Erythroblast (primary cell): Measurements from ENCODE around the gene GMDS.

Source experiments
- DNase-seq, 2 experiments: peaks; one replicate each; lab custom pipeline; 2025; lab: John Stamatoyannopoulos, UW
- GATA1 ChIP-seq: IDR thresholded peaks from 2 replicates; pipeline ENCODE4 v1.6.1; 2011; ENCODE audit warnings: low read depth, mild to moderate bottlenecking, control low read depth, low read length, moderate library complexity
- POLR2A ChIP-seq: IDR thresholded peaks from 2 replicates; pipeline ENCODE4 v1.6.1; 2011; ENCODE audit warnings: mild to moderate bottlenecking, low read length

GMDS gene

DNA sequence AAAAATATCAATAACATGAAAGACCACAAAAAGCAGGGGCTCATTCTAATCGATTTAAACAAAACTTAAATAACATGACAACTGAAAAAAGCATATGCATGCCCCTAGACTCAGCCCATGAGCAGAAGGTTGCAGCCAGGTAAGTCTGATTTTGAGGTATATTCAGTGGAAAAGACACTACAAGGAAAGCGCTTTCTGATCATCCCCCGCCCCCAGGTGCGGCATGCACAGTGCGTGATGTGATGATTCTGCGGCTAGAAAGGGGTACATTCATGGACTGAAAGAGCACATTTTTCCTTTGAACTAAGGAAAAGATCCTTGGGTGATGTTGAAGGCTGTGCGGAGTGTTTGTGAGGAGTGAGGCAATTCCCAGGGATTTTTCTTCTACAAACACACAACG, 652.6 kb downstream of the GMDS start:
- DNase-seq = no peak
- TF ChIP-seq GATA1 = no peak
- no peak for TF ChIP-seq POLR2A

DNA sequence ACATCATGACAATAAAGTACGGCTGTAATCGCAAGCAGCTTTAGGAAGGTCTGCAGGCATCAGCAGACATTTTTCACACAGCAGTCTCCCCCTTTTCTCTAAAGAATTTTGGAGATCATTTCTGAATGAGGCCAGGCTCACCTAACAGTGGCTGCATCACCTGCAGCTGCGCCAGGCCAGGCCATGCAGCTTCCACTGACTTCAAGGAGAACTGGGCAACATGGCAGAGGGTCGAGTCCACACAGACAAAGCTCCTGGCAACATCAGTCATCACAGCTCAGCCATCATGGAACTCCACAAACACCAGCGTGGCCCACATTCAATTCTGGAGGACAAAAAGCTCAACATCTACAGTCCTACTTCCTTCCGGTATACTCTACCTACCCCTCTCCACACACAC, 653.5 kb downstream of the GMDS start:
- no peak for DNase-seq
- no peak for TF ChIP-seq GATA1
- no peak for TF ChIP-seq POLR2A

DNA sequence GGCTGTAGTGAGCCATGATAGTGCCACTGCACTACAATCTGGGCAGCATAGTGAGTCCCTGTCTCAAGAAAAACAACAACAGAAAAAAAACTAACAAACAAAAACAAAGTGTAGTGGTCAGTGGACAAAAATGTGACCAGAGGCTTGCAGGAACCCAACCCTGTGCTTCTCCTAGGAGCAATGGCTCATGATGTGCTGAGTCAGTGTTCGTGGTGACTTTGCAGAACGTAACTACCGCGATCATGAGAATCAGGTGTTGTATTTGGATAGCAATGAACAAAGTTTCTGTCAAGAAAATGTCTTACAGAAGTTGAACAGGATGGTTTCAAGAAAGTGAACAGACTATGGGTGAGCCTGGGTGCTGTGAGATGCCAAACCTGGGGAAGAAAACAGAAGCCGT, 654.2 kb downstream of the GMDS start:
- no peak for DNase-seq
- no peak for TF ChIP-seq POLR2A
- no peak for TF ChIP-seq GATA1

DNA sequence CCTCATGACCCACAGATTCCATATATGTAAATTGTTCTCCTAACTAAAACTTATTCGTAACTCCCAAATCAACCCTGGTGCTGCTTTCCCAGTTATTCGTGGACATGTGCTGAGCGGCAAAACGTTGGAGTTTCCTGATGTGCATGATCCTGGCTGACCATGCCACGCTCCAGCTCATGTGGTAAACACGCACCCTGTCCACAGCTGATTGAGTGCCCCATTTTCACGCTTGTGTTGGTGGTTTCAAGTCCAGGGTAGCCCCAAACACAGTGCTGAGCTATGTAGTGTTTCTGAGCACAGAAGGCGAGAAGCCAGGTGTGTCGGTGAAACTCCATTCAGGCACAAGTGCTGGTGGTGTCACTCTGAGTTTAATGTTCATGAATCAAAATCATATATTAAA, 654.8 kb downstream of the GMDS start:
- TF ChIP-seq POLR2A (no peak), GATA1 (no peak)

DNA sequence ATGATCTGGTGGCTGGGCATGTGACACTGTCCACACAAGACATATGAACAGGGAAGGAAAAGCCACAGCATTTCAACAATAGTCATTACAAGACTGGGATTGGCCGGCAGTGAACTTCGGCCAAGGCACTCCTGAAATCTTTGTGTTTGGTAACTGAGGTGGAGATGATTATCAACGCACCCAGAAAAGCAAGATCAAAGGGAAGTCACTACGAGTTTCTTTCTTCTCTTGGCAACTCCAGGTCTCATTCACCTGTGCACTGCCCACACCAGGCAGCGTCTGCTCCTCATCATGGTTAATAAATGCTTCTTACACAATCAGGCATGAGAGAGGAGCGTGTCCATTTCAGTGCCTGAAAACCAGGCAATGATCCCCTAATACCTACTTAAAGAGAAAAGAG, 656.2 kb downstream of the GMDS start:
- no peak for DNase-seq
- TF ChIP-seq GATA1 (no peak), POLR2A (no peak)

More for the DNA sequence above, 654.8 kb downstream of the GMDS start:
- DNase-seq = no peak

DNA sequence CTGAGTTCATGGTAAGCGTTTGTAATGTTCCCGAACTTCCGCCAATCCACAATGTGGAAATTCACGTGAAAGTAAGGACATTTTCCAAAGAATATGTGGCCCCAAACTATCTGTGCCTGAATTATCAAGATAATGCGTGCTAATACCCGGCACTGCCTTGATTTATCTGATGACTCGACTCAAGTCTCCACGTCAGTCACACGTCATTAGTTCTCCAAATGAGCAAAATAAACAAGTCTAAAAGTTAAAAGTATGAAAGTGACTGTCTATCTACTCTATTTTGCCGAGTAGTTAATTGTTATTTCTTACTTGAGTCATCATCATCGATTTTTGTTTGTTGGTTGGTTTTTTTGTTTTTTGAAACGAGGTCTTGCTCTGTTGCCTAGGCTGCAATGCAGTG, 657.4 kb downstream of the GMDS start:
- TF ChIP-seq POLR2A (no peak), GATA1 (no peak)
- no peak for DNase-seq

DNA sequence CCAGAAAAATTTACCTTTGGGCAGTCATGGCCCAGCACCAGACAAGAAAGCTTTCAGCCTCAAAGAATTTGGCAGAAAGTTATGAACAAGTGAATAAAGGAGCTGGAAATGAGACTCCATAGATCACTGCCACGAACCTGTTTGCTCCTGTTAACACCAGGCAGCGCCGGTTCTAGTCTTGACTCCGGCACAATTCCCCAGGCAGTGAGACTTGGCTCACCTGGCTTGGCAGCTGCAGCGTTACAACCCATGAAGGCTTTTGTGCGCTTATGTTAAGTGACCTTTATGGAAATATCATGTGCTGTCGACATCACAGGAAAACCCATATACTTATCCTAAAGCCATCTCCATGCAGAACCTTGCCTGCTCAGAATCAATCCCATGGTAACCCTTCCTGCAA, 657.9 kb downstream of the GMDS start:
- no peak for TF ChIP-seq GATA1
- TF ChIP-seq POLR2A = no peak
- DNase-seq = no peak

DNA sequence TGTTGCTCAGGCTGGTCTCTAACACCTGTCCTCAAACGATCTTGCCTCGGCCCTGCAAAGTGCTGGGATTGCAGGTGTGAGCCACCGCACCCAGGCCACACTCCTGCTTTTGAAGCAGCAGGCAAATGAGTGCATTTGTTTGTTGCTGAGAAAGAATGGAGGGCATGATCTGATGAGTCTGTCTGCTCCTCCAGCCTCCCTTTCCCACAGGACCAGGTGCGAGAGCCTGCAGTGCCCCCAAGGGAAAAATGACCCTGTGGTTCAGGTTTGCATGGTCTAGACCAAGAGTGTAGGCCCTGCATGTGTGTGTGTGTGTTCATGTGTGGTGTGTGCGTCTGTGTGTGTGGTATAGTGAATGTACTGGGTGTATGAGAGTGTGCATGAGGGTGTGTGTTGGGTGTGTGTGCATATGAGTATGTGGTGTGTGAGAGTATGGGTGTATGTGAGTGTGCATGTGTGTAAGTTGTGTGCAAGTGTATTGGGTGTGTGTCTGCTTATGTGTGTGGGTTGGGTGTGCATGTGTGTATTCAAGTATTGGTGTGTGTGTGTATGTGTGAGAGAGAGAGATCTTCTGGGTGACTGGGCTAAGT, 658.4 kb downstream of the GMDS start:
- TF ChIP-seq POLR2A (no peak), GATA1 (no peak)

DNA sequence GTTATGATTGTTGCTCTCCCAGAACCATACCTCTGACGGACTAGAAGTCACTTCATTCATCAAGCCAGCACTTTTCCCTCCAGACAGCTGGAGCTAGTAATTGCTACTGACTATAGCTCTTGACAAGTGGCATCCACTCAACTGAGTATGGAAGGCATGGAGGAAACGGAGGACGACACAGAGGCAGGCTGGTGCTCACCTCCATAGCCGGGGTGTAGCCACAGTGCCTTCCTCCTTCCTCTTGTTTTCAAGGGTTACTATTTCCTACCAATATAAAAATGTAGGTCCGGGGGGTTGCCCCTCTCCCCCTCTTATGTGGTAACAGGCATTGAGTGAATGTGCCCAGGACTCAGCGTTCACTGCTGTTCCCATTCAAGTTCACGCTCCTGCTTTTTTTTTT, 659.1 kb downstream of the GMDS start:
- no peak for DNase-seq
- TF ChIP-seq POLR2A (no peak), GATA1 (no peak)

More for the DNA sequence above, 658.4 kb downstream of the GMDS start:
- no peak for DNase-seq

DNA sequence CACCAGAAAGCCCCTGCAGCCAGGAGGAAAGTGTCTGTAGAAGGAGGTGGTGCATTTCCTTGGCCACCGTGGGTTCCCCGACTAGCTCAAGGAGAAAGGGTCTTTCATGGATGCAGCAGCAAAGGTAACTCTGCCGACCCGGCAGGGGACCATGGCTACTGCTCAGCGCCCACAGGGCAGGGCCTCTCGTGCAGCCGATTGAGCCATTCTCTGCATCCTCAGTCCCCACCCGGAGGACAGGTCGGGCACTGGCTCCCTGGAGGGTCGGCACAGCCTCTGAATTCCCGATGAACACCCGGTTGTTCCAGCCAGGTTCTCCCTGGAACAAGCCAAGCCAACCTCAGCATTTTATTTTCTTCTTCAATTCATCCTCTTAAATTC, 659.7 kb downstream of the GMDS start:
- TF ChIP-seq GATA1 = no peak
- TF ChIP-seq POLR2A = no peak
- DNase-seq = no peak

DNA sequence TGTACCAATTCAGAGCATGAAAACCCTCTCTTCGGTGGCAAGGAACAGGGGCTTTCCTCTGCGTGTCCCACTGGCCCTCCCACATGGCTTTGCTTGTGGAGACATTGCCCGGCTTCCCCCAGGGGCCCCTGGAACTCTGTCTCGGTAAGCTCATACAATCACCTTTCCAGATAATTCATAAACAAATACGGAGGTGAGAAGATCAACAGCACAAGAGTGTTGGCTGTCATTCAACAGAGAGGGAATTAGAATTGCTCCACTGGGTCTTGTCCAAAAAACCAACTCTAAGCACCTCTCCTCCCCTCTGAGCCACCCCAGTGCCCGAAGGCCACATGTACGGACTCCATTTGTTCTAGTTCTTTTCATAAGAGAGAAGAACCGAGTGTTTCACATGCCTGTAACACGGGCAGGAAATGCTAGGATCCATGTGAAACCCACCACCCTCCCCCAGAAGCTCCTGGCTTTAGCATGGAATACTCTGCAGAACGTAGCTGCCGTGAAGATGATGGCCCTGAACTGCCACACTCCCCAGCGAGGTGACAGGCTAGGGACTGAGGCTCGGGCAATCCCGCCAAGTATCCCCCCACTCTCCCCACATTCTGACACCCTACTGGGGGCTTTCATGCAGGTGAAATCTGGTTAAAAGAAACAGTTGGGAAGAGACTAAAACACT, 660.3 kb downstream of the GMDS start:
- no peak for TF ChIP-seq GATA1
- TF ChIP-seq POLR2A = no peak
- DNase-seq = no peak

DNA sequence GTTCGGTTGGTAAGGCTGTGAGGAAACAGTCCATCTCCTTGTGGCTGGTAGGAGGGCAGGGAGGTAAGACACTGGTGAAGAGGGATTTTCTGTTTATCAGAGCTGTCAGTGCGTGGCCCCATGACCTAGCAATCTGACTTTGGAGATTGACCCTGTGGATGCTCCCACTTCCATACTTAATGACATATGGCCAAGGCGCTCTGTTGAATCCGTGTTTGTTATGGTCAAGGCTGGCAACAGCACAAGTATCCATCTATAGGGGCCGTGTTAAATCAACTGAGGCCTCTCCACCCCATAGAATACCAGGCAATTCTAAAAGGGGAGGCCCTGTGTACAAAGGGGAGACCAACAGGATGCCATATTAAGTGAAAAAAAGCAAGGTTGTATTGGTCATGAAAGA, 661.3 kb downstream of the GMDS start:
- no peak for DNase-seq
- TF ChIP-seq GATA1 (no peak), POLR2A (no peak)

DNA sequence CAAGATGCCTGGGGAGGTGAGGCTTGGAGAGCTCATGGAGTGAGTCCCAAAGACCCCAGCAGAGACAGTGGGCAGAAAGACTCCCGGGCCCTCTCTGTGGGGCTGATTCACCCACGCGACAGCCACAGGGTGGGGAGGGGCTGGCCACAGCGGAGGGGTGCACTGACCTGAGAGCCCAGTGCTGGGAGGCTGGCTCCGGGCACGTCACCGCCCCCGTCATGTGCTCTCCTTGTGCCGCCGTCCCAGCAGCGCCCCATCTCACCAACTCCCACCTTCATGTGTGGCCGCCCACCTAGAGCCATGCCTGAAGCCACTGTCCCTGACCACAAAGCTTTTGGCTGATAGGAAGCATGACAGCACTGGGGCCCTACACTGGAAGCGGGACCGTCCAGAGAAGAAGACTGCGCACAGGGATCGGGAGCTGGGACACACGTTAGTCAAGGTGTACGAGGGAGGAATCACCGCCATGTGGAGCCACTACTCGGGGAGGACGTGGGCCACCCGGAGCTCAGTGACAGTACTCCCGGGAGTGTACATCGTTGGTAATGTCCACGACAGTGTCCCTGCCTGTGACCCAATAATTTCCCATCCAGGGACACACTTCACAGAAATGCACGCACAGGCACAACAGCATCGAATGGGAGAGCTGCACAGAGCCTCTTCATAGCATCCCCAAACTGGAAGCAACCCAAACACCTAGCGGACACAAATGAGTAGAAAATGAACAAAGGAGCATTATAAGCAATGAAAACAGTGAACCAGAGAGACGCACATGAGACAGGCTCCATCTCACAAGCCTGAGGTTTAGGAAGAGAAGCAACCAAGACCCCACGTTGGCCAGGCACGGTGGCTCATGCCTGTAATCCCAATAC, 664.0 kb downstream of the GMDS start:
- TF ChIP-seq GATA1 (no peak), POLR2A (no peak)
- no peak for DNase-seq

DNA sequence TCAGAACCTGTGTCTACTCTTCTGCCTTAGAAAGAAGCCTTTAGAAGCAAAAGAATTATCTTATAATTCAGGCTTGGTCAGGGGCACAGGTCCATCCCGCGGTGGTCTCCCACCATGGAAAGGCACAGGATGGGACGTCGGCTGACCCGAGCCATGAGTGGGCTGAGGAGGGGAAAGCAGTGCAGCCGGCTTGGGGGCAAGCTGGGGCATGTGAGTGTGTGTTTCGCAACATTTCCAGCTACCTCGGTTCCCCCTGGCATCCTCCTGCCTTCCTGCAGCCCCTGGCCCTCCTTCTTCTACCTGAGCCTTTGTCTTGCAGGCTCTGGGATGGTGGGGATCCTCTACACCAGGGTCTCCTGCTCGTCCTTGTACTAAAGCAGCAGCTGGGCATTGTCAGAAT, 664.8 kb downstream of the GMDS start:
- TF ChIP-seq POLR2A (no peak), GATA1 (no peak)

More for the DNA sequence above, 664.8 kb downstream of the GMDS start:
- no peak for DNase-seq
